HepG2 (cell line): ENCODE data around the gene SIGMAR1. TPM values are rescaled to one million over a fixed set of nuclear protein-coding genes. Genes with fewer than 3 reads are reported as not detected.
A peak's percentile ranks its signal among the peaks of the same experiment; 100 is the strongest.

Experiments
- BCL6 ChIP-seq: IDR thresholded peaks from 2 replicates; pipeline ENCODE4 v1.6.1; 2016; ENCODE audit warnings: missing genetic modification reagents, missing compliant biosample characterization
- CREB1 ChIP-seq, 2 experiments: fragments of 450-650 bp in 1 of 2; IDR thresholded peaks; 2 replicates each; pipeline ENCODE4 v1.6.1; 2016 to 2017; ENCODE audit warnings: control low read depth in 1 of 2, mild to moderate bottlenecking in 1 of 2, missing compliant biosample characterization in 1 of 2, missing genetic modification characterization in 1 of 2
- GABPA ChIP-seq, 2 experiments: IDR thresholded peaks; 2 replicates each; pipeline ENCODE4 v1.6.1; 2011 to 2016; ENCODE audit warnings: low read depth in 2 of 2, low read length in 1 of 2, missing biosample characterization in 1 of 2, missing genetic modification characterization in 1 of 2
- JARID2 ChIP-seq: sonication (generic); formaldehyde crosslinking; IDR thresholded peaks from 2 replicates; pipeline ENCODE4 v1.8.1; 2023; ENCODE audit warnings: missing genetic modification reagents, inconsistent platforms; ENCODE audit not compliant: insufficient replicate concordance
- MBNL3 ChIP-seq: fragments of 250-450 bp; sonication (Bioruptor Pico); conservative IDR thresholded peaks from 2 replicates; pipeline ENCODE4 v1.8.0; 2022; ENCODE audit warnings: mild to moderate bottlenecking, inconsistent platforms
- NFIC ChIP-seq: IDR thresholded peaks from 2 replicates; pipeline ENCODE4 v1.6.1; 2012; ENCODE audit warnings: mild to moderate bottlenecking, low read length, inconsistent platforms
- POLR2A ChIP-seq, 2 experiments: IDR thresholded peaks; 2 replicates each; pipeline ENCODE4 v1.6.1; 2011; ENCODE audit warnings: low read depth in 2 of 2, low read length in 2 of 2, mild to moderate bottlenecking in 1 of 2, moderate library complexity in 1 of 2; ENCODE audit not compliant: insufficient read depth in 1 of 2
- SIN3A ChIP-seq: IDR thresholded peaks from 2 replicates; pipeline ENCODE4 v1.6.1; 2011; ENCODE audit warnings: low read depth, mild to moderate bottlenecking, control low read depth, low read length, borderline replicate concordance
- SP1 ChIP-seq, 2 experiments: fragments of 450-650 bp in 1 of 2; sonication (generic) in 1 of 2; formaldehyde crosslinking in 1 of 2; IDR thresholded peaks; 2 replicates each; pipeline versions ENCODE4 v1.4.0 to v1.6.1; 2016 to 2020; ENCODE audit warnings: missing genetic modification reagents in 1 of 2
- ZFP90 ChIP-seq: sonication (generic); formaldehyde crosslinking; IDR thresholded peaks from 2 replicates; pipeline ENCODE4 v1.8.0; 2022; ENCODE audit warnings: missing genetic modification reagents, mild to moderate bottlenecking, inconsistent platforms, borderline replicate concordance
- ZNF331 ChIP-seq: sonication (generic); formaldehyde crosslinking; IDR thresholded peaks from 2 replicates; pipeline ENCODE4 v1.4.0; 2020; ENCODE audit warnings: missing genetic modification reagents
- ZNF354B ChIP-seq: sonication (generic); formaldehyde crosslinking; IDR thresholded peaks from 2 replicates; pipeline ENCODE4 v1.8.0; 2022; ENCODE audit warnings: mild to moderate bottlenecking, missing genetic modification reagents
- ZNF432 ChIP-seq: sonication (generic); formaldehyde crosslinking; IDR thresholded peaks from 2 replicates; pipeline ENCODE4 v1.5.0; 2020; ENCODE audit warnings: missing genetic modification reagents, mild to moderate bottlenecking, borderline replicate concordance
- ZNF75D ChIP-seq: sonication (generic); formaldehyde crosslinking; IDR thresholded peaks from 2 replicates; pipeline ENCODE4 v1.8.1; 2023; ENCODE audit warnings: missing genetic modification reagents, mild to moderate bottlenecking, borderline replicate concordance
- ZNF883 ChIP-seq: sonication (generic); formaldehyde crosslinking; IDR thresholded peaks from 2 replicates; pipeline ENCODE4 v1.5.1; 2020; ENCODE audit warnings: mild to moderate bottlenecking, missing genetic modification reagents; ENCODE audit errors: not compliant biosample characterization
- polyA plus RNA-seq, 8 experiments: library from polyadenylated mRNA; depleted of rRNA in 3 of 8; stranded (reverse) in 7 of 8; unstranded in 1 of 8; fragments of >200 nt; fragmentation: Illumina TruSeq in 4 of 8; extraction: Trizol in 4 of 8; gene quantifications; 2 replicates each; pipeline versions ENCODE4 v1.2.1 to v1.2.3, GENCODE V29; 2011 to 2016; ENCODE audit warnings: low read depth in 4 of 8, missing spikeins in 1 of 8, mixed read lengths in 1 of 8; ENCODE audit not compliant: insufficient read depth in 1 of 8
- total RNA-seq, 5 experiments: library from RNA; depleted of rRNA; stranded (reverse); fragments of >200 nt; fragmentation: Illumina TruSeq; extraction: Trizol; gene quantifications; 2 replicates each; pipeline ENCODE4 v1.2.3, GENCODE V29; 2016; ENCODE audit warnings: low read depth in 1 of 5
- TF ChIP-seq, protein P1 (sequence below): sonication (generic); formaldehyde crosslinking; IDR thresholded peaks from 2 replicates; pipeline ENCODE4 v1.5.1; 2020; ENCODE audit warnings: mild to moderate bottlenecking, missing genetic modification reagents, moderate library complexity
- TF ChIP-seq, protein P2 (sequence below): sonication (generic); formaldehyde crosslinking; IDR thresholded peaks from 2 replicates; pipeline ENCODE4 v1.4.0; 2020; ENCODE audit warnings: mild to moderate bottlenecking, missing genetic modification reagents

Gene SIGMAR1
- total and polyA plus RNA-seq, 2 of the 13 experiments (the other 11 are each of a cell fraction or from before 2014, with no cell fraction given): 38.9 to 60.8 TPM

DNA sequence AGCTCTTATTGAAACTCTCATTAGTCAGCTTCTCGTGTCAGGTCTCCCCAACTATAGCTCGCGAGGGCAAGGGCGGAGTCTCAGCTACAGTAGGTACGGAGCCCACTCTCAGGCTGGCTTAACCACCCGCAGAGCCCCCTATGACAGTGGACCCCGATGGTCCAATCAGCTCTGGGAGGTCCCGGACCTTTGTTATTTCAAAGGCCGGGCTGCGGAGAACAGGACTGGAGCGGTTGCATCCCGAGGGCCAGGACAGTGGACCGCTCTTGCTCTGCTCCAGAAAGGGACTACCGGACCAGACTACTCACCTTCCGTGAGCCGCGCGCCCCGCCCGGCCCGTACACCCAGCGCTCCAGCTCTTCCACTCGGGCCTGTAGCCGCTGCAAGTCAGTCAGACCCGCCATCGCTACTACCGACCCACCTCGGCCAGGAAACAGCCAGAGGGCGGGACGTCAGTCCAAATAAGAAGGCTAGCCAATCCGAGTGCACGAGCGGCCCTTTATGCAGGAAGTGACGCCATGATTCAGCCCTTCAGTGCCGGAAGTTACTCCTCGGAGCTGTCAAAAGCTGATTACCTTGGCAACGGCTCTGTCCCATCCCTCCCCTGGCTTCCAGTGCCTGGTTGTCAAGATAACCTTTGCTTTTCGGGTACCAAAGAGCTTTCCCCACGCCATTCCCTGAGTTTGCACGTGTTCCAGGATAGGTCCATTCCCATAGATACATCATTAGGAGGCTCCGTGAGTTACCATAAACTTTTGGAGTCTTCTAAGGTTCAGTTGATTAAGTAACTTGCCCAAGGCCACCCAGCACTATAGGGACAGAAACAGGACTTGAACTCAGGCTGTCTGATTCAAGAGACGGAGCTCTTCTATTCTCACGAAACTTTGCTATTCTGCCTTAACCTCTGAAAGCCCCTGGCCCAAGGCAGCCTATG is 17.3 kb downstream of the SIGMAR1 start, which contains the start of gene DCTN3 (continued):
- TF ChIP-seq, protein P1, sequence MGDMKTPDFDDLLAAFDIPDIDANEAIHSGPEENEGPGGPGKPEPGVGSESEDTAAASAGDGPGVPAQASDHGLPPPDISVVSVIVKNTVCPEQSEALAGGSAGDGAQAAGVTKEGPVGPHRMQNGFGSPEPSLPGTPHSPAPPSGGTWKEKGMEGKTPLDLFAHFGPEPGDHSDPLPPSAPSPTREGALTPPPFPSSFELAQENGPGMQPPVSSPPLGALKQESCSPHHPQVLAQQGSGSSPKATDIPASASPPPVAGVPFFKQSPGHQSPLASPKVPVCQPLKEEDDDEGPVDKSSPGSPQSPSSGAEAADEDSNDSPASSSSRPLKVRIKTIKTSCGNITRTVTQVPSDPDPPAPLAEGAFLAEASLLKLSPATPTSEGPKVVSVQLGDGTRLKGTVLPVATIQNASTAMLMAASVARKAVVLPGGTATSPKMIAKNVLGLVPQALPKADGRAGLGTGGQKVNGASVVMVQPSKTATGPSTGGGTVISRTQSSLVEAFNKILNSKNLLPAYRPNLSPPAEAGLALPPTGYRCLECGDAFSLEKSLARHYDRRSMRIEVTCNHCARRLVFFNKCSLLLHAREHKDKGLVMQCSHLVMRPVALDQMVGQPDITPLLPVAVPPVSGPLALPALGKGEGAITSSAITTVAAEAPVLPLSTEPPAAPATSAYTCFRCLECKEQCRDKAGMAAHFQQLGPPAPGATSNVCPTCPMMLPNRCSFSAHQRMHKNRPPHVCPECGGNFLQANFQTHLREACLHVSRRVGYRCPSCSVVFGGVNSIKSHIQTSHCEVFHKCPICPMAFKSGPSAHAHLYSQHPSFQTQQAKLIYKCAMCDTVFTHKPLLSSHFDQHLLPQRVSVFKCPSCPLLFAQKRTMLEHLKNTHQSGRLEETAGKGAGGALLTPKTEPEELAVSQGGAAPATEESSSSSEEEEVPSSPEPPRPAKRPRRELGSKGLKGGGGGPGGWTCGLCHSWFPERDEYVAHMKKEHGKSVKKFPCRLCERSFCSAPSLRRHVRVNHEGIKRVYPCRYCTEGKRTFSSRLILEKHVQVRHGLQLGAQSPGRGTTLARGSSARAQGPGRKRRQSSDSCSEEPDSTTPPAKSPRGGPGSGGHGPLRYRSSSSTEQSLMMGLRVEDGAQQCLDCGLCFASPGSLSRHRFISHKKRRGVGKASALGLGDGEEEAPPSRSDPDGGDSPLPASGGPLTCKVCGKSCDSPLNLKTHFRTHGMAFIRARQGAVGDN (CRISPR knock-in tag): peak; percentile 78
- TF ChIP-seq SP1 (IDR thresholded peaks at IDR 0.05) (no peak), SP1 (CRISPR knock-in tag; IDR thresholded peaks at IDR 0.05) (0 out of 2 replicates have a peak, but pooled peaks have one; percentile 28), MBNL3 (CRISPR knock-in tag) (no peak), CREB1 (IDR thresholded peaks at IDR 0.05) (peak; percentile 87), CREB1 (CRISPR knock-in tag; IDR thresholded peaks at IDR 0.05) (peak; percentile 97), GABPA (IDR thresholded peaks at IDR 0.05; ENCODE audit: low read depth, low read length) (peak; percentile 89), GABPA (CRISPR knock-in tag; IDR thresholded peaks at IDR 0.05; ENCODE audit: low read depth) (peak; percentile 97), ZNF354B (no peak), ZFP90 (CRISPR knock-in tag) (no peak), POLR2A (IDR thresholded peaks at IDR 0.05; ENCODE audit: insufficient read depth in 1 of 2, low read depth in 2 of 2, low read length in 2 of 2) (peak; percentile 49 to 57), ZNF331 (CRISPR knock-in tag) (peak; percentile 65; the same call in 1 of the 2 replicates), ZNF432 (CRISPR knock-in tag) (no peak), ZNF75D (CRISPR knock-in tag) (no peak), SIN3A (peak; percentile 93), JARID2 (CRISPR knock-in tag) (no peak), NFIC (no peak), BCL6 (no peak), ZNF883 (no peak)
- TF ChIP-seq, protein P2, sequence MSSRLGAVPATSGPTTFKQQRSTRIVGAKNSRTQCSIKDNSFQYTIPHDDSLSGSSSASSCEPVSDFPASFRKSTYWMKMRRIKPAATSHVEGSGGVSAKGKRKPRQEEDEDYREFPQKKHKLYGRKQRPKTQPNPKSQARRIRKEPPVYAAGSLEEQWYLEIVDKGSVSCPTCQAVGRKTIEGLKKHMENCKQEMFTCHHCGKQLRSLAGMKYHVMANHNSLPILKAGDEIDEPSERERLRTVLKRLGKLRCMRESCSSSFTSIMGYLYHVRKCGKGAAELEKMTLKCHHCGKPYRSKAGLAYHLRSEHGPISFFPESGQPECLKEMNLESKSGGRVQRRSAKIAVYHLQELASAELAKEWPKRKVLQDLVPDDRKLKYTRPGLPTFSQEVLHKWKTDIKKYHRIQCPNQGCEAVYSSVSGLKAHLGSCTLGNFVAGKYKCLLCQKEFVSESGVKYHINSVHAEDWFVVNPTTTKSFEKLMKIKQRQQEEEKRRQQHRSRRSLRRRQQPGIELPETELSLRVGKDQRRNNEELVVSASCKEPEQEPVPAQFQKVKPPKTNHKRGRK: no peak
